Transverse colon (tissue), 3 donors: ENCODE results near the gene PPIL3.

Experiments
- POLR2A ChIP-seq: fragments of 450-650 bp; IDR thresholded peaks from one replicate; pipeline ENCODE4 v1.6.1; 2016; ENCODE audit warnings: antibody characterized with exemption, mild to moderate bottlenecking, moderate library complexity
- TF ChIP-seq, protein P1 (sequence below), 5 experiments: fragments of 200-600 bp in 3 of 5; fragments of 450-650 bp in 2 of 5; sonication (generic) in 3 of 5; IDR thresholded peaks; 1 replicate in 2 of 5; 2 replicates in 3 of 5; pipeline ENCODE4 v1.5.1; 2016 to 2017; ENCODE audit warnings: antibody characterized with exemption in 5 of 5, inconsistent platforms in 3 of 5, mild to moderate bottlenecking in 2 of 5, moderate library complexity in 1 of 5

- TF ChIP-seq, protein P1, sequence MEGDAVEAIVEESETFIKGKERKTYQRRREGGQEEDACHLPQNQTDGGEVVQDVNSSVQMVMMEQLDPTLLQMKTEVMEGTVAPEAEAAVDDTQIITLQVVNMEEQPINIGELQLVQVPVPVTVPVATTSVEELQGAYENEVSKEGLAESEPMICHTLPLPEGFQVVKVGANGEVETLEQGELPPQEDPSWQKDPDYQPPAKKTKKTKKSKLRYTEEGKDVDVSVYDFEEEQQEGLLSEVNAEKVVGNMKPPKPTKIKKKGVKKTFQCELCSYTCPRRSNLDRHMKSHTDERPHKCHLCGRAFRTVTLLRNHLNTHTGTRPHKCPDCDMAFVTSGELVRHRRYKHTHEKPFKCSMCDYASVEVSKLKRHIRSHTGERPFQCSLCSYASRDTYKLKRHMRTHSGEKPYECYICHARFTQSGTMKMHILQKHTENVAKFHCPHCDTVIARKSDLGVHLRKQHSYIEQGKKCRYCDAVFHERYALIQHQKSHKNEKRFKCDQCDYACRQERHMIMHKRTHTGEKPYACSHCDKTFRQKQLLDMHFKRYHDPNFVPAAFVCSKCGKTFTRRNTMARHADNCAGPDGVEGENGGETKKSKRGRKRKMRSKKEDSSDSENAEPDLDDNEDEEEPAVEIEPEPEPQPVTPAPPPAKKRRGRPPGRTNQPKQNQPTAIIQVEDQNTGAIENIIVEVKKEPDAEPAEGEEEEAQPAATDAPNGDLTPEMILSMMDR (IDR thresholded peaks at IDR 0.05) = no peak
- TF ChIP-seq POLR2A = no peak
Measured at GRCh38 chr2:200899482-200899881, 10.6 kb upstream of the PPIL3 start.
